ENCODE data around the gene INPP5D.

- TF ChIP-seq CTCF (IDR thresholded peaks at IDR 0.05) (no peak), USF2 (IDR thresholded peaks at IDR 0.05) (no peak), MAFK (IDR thresholded peaks at IDR 0.05; ENCODE audit: partially characterized antibody) (no peak), POLR2A (IDR thresholded peaks at IDR 0.05; ENCODE audit: low read length) (no peak)
These were observed 47.7 kb downstream of the INPP5D start for GRCh38 chr2:233107831-233108300.

Data from A549 (cell line).